H1 (cell line): Measurements from ENCODE around the gene GMEB2. TPM values are rescaled to one million over a fixed set of nuclear protein-coding genes. Genes with fewer than 3 reads are reported as not detected.

Source experiments
- CTCF ChIA-PET: fragments of 300-600 bp; sonication (Branson Sonifier 250); formaldehyde crosslinking; loops from one replicate; lab custom pipeline; 2021; ENCODE audit not compliant: partially characterized antibody; lab: Charles Lee
- POLR2A ChIA-PET: fragments of 300-600 bp; sonication (Branson Sonifier 250); formaldehyde crosslinking; loops from one replicate; lab custom pipeline; 2021; ENCODE audit warnings: inconsistent platforms; ENCODE audit not compliant: partially characterized antibody; lab: Charles Lee
- DNase-seq, 2 experiments: peaks; one replicate each; pipeline versions ENCODE4 v3.0.0 to v3.0.0-alpha.2; 2010 to 2022; ENCODE audit warnings: low spot score in 2 of 2, low read depth in 1 of 2, mixed read lengths in 1 of 2
- FAIRE-seq: peaks from 2 replicates; lab custom pipeline; 2011; peaks lifted over from hg19 to GRCh38; lab: Jason Lieb, UNC
- H2AFZ ChIP-seq: 2 replicates; pipeline ENCODE4 v1.8.1; 2012; ENCODE audit warnings: low read length, inconsistent platforms
- H2AK5ac ChIP-seq: 2 replicates; pipeline ENCODE4 v1.6.1; 2013; ENCODE audit warnings: low read depth, low read length
- H2BK120ac ChIP-seq: replicated peaks from 2 replicates; pipeline ENCODE3; 2013; ENCODE audit warnings: low read depth, low read length, inconsistent platforms
- H2BK12ac ChIP-seq: 2 replicates; pipeline ENCODE4 v1.6.1; 2013; ENCODE audit warnings: low read depth, low read length
- H2BK15ac ChIP-seq: 2 replicates; pipeline ENCODE4 v1.6.1; 2013; ENCODE audit warnings: low read length
- H2BK20ac ChIP-seq: 2 replicates; pipeline ENCODE4 v1.6.1; 2013; ENCODE audit warnings: low read length
- H2BK5ac ChIP-seq: 2 replicates; pipeline ENCODE4 v1.6.1; 2013; ENCODE audit warnings: low read depth, low read length
- H3K14ac ChIP-seq: 2 replicates; pipeline ENCODE4 v1.6.1; 2013; ENCODE audit warnings: inconsistent platforms; ENCODE audit not compliant: insufficient read length
- H3K18ac ChIP-seq: 2 replicates; pipeline ENCODE4 v1.6.1; 2013; ENCODE audit warnings: low read length; ENCODE audit errors: extremely low read depth
- H3K23ac ChIP-seq: 2 replicates; pipeline ENCODE4 v1.6.1; 2013; ENCODE audit warnings: inconsistent platforms; ENCODE audit not compliant: insufficient read length
- H3K23me2 ChIP-seq: 2 replicates; pipeline ENCODE4 v1.6.1; 2013; ENCODE audit warnings: low read depth, low read length
- H3K27ac ChIP-seq: 2 replicates; pipeline ENCODE4 v1.6.1; 2011; ENCODE audit warnings: low read depth, low read length, inconsistent platforms
- H3K27me3 ChIP-seq, 4 experiments: replicated peaks in 1 of 4; 1 replicate in 1 of 4; 2 replicates in 3 of 4; pipeline versions ENCODE4 v1.6.1 to v1.8.1; 2011 to 2013; ENCODE audit warnings: low read length in 3 of 4, mild to moderate bottlenecking in 3 of 4, inconsistent platforms in 2 of 4, mixed read lengths in 2 of 4, moderate library complexity in 1 of 4; ENCODE audit not compliant: control insufficient read depth in 3 of 4, insufficient read depth in 3 of 4; ENCODE audit errors: extremely low read depth in 1 of 4
- H3K36me3 ChIP-seq, 4 experiments: 2 replicates each; pipeline versions ENCODE4 v1.6.1 to v1.8.1; 2011 to 2013; ENCODE audit warnings: mild to moderate bottlenecking in 4 of 4, low read length in 3 of 4, moderate library complexity in 2 of 4, control low read depth in 1 of 4, inconsistent platforms in 1 of 4; ENCODE audit not compliant: insufficient read depth in 4 of 4, control insufficient read depth in 2 of 4
- H3K4ac ChIP-seq: replicated peaks from 2 replicates; pipeline ENCODE3; 2013; ENCODE audit warnings: low read length, low read depth, mixed read lengths, inconsistent platforms; ENCODE audit not compliant: insufficient read length
- H3K4me1 ChIP-seq, 4 experiments: replicated peaks in 1 of 4; 1 replicate in 1 of 4; 2 replicates in 3 of 4; pipeline versions ENCODE4 v1.6.1 to v1.8.1; 2011 to 2013; ENCODE audit warnings: low read length in 3 of 4, inconsistent platforms in 2 of 4, mixed read lengths in 1 of 4; ENCODE audit not compliant: insufficient read depth in 4 of 4, control insufficient read depth in 3 of 4
- H3K4me2 ChIP-seq, 2 experiments: 2 replicates each; pipeline versions ENCODE4 v1.6.1 to v1.8.1; 2011 to 2013; ENCODE audit warnings: low read depth in 2 of 2, low read length in 2 of 2, control low read depth in 1 of 2, inconsistent platforms in 1 of 2, mild to moderate bottlenecking in 1 of 2; ENCODE audit not compliant: insufficient read depth in 1 of 2
- H3K4me3 ChIP-seq, 4 experiments: fragments of 200-600, 300-600 bp in 1 of 4; sonication (generic), shearing (Covaris generic), sonication (Bioruptor Twin) in 1 of 4; 2 replicates each; pipeline versions ENCODE4 v1.5.1 to v1.8.1; 2011 to 2016; ENCODE audit warnings: low read length in 4 of 4, low read depth in 3 of 4, control low read depth in 2 of 4, inconsistent platforms in 2 of 4, mild to moderate bottlenecking in 2 of 4, mixed read lengths in 1 of 4, moderate library complexity in 1 of 4; ENCODE audit not compliant: insufficient read depth in 2 of 4; ENCODE audit errors: extremely low read depth in 1 of 4
- H3K56ac ChIP-seq: replicated peaks from 2 replicates; pipeline ENCODE3; 2013; ENCODE audit warnings: low read depth, mild to moderate bottlenecking, mixed read lengths, low read length, inconsistent platforms; ENCODE audit not compliant: insufficient read length
- H3K79me1 ChIP-seq: 2 replicates; pipeline ENCODE4 v1.6.1; 2013; ENCODE audit warnings: low read depth, low read length, control low read depth
- H3K79me2 ChIP-seq, 2 experiments: 2 replicates each; pipeline versions ENCODE4 v1.6.1 to v1.8.1; 2012 to 2013; ENCODE audit warnings: low read length in 2 of 2, mild to moderate bottlenecking in 2 of 2, inconsistent platforms in 1 of 2; ENCODE audit not compliant: insufficient read depth in 2 of 2, control insufficient read depth in 1 of 2
- H3K9ac ChIP-seq, 4 experiments: replicated peaks in 1 of 4; 1 replicate in 1 of 4; 2 replicates in 3 of 4; pipeline versions ENCODE4 v1.6.1 to v1.8.1; 2011 to 2013; ENCODE audit warnings: low read depth in 3 of 4, low read length in 3 of 4, control low read depth in 2 of 4, mild to moderate bottlenecking in 2 of 4, moderate library complexity in 2 of 4, inconsistent platforms in 1 of 4; ENCODE audit errors: extremely low read depth in 1 of 4
- H3K9me3 ChIP-seq, 2 experiments: 2 replicates each; pipeline versions ENCODE4 v1.6.1 to v1.8.1; 2012 to 2013; ENCODE audit warnings: mild to moderate bottlenecking in 2 of 2, moderate library complexity in 2 of 2, control low read depth in 1 of 2, inconsistent platforms in 1 of 2, low read depth in 1 of 2, low read length in 1 of 2, mixed read lengths in 1 of 2; ENCODE audit not compliant: insufficient read depth in 2 of 2
- H4K20me1 ChIP-seq, 2 experiments: replicated peaks in 1 of 2; 2 replicates each; pipeline versions ENCODE3 to v1.8.1; 2011 to 2013; ENCODE audit warnings: inconsistent platforms in 2 of 2, low read length in 2 of 2, mild to moderate bottlenecking in 1 of 2; ENCODE audit not compliant: insufficient read depth in 2 of 2, control insufficient read depth in 1 of 2
- H4K5ac ChIP-seq: 2 replicates; pipeline ENCODE4 v1.6.1; 2013; ENCODE audit warnings: low read length, low read depth, mixed read lengths, inconsistent platforms; ENCODE audit not compliant: insufficient read length
- H4K8ac ChIP-seq: 2 replicates; pipeline ENCODE4 v1.8.0; 2013; ENCODE audit warnings: mild to moderate bottlenecking, moderate library complexity, low read length, inconsistent platforms; ENCODE audit not compliant: insufficient read depth; ENCODE audit errors: extremely low read depth
- H4K91ac ChIP-seq: replicated peaks from 2 replicates; pipeline ENCODE3; 2013; ENCODE audit warnings: low read length, mixed read lengths, inconsistent platforms; ENCODE audit not compliant: insufficient read length
- BRCA1 ChIP-seq: IDR thresholded peaks from 2 replicates; pipeline ENCODE4 v1.6.1; 2012; ENCODE audit warnings: low read depth, low read length, improper control_type of control experiment
- CEBPB ChIP-seq: IDR thresholded peaks from 2 replicates; pipeline ENCODE4 v1.6.1; 2012; ENCODE audit warnings: low read depth, low read length
- NANOG ChIP-seq: IDR thresholded peaks from 2 replicates; pipeline ENCODE4 v1.6.1; 2011; ENCODE audit warnings: low read length, low read depth, mild to moderate bottlenecking, inconsistent platforms; ENCODE audit not compliant: insufficient read depth, poor library complexity, severe bottlenecking
- WGBS, 2 experiments: shearing (Covaris generic) in 1 of 2; methylation state at CpG; one replicate each; pipeline versions ENCODE4 v1.1.6 to v1.1.7; 2013 to 2015; ENCODE audit warnings: low lambda C conversion rate in 2 of 2, mixed read lengths in 2 of 2, inconsistent platforms in 1 of 2, low coverage in 1 of 2, missing lambda C conversion rate in 1 of 2; ENCODE audit not compliant: insufficient replicate concordance in 2 of 2, insufficient coverage in 1 of 2, insufficient read length in 1 of 2; ENCODE audit errors: extremely low coverage in 1 of 2, missing lambda C conversion rate in 1 of 2; 5-methylcytosine and 5-hydroxymethylcytosine counted together
- polyA plus RNA-seq, 7 experiments: library from polyadenylated mRNA; depleted of rRNA in 3 of 7; stranded (reverse) in 5 of 7; unstranded in 2 of 7; fragments of >200 nt in 5 of 7; fragments of 200-250 nt in 2 of 7; gene quantifications; 1 replicate in 5 of 7; 2 replicates in 1 of 7; 4 replicates in 1 of 7; pipeline versions ENCODE4 v1.2.1 to v1.2.3, GENCODE V29; 2011 to 2013; ENCODE audit warnings: missing spikeins in 2 of 7, mixed read lengths in 2 of 7
- total RNA-seq: library from RNA; stranded (reverse); fragmentation: NEBNext Ultra II Directional; extraction: Animal tissue kit (Norgen Biotek cat#: 25700); gene quantifications from 2 replicates; pipeline ENCODE4 v1.2.1, GENCODE V29; 2021

The GMEB2 gene
- total and polyA plus RNA-seq, 2 of the 8 experiments (the other 6 are each of a cell fraction or from before 2014, with no cell fraction given) = 12.9 to 14.2 TPM

DNA sequence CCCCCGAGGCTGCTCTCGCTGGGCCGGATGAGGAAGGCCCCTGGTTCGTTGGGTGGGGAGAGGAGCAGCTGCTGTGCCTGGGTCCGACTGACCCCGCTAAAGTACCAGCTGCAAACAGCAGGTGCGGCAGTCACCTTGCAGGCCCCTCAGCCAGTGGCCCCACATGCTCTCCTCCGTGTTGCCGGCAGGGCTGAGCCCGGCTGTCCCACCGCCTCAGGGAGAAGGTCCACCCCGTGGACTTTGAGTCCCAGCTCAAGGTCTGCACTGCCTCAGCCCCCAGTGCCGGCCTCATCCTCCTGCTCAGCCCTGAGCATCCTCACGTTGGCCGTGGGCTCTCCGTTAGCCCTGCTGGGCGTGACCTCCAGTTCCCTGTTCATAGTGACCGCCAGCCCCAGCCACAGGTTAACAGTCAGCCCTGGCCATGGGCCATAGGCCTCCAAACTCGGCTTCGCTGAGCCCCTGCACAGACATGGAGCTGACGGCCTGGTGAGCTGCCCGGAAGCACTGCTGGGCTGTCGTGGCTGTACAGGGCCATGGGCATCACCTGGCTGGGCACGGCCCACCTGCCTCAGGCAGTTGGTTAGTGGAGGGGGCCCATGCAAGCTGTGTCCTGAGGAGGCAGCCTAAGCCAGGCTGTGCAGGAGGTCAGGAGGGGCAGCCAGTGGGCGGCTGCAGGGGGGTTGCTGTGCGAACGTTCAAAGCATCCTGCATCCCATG, 82.5 kb downstream of the GMEB2 start:
- no peaks in the 10 kb centered on the region for H3K79me2 ChIP-seq
- no peak overlapping the region for H3K56ac ChIP-seq
- H3K14ac ChIP-seq = no peak overlapping the region
- no peak overlapping the region for H3K18ac ChIP-seq
- no peak overlapping the region for H2AK5ac ChIP-seq
- H4K91ac ChIP-seq = no peak overlapping the region
- H3K23me2 ChIP-seq = no peaks in the 10 kb centered on the region
- no peak overlapping the region for H4K5ac ChIP-seq
- CTCF ChIA-PET = interaction anchor here (0.9 to 1.3 kb wide), 7 partner anchors 8 to 433 kb away, joined by 3 to 4 read pairs (median 3); partner anchors contain the start of gene RTEL1
- no peak overlapping the region; the same call in 1 of the 2 replicates for H4K8ac ChIP-seq
- no peaks in the 10 kb centered on the region for H3K27me3 ChIP-seq
- no peak overlapping the region for H2BK120ac ChIP-seq
- DNase-seq (no peak), FAIRE-seq (no peak)
- H2BK5ac ChIP-seq = no peak overlapping the region
- H2BK15ac ChIP-seq = no peak overlapping the region
- H3K27ac ChIP-seq = no peak overlapping the region
- H3K9ac ChIP-seq = no peak overlapping the region
- no peak overlapping the region for H2BK12ac ChIP-seq
- peaks cover 0 to 18% (median 7%) of the 10 kb centered on the region in 4 experiments; a peak in 6 of 7 replicates for H3K4me1 ChIP-seq
- no peak overlapping the region for H3K4me2 ChIP-seq
- no peak overlapping the region for H3K4ac ChIP-seq
- H3K79me1 ChIP-seq = no peaks in the 10 kb centered on the region
- H2AFZ ChIP-seq = no peak overlapping the region
- H3K4me3 ChIP-seq = no peak overlapping the region
- POLR2A ChIA-PET = interaction anchor here (1.5 kb wide), 1 partner anchor 23 kb away, joined by 5 read pairs; no protein-coding TSS in a partner anchor
- H4K20me1 ChIP-seq = no peaks in the 10 kb centered on the region
- WGBS, 2 experiments = 89% methylated on average over 26 of the region's 27 CpGs; no CpG with 5 or more reads in 1 of the 2 experiments
- H3K9me3 ChIP-seq = no peaks in the 10 kb centered on the region
- no peak overlapping the region for H3K23ac ChIP-seq
- no peaks in the 10 kb centered on the region for H3K36me3 ChIP-seq
- H2BK20ac ChIP-seq = no peak overlapping the region
- TF ChIP-seq NANOG (no peak), BRCA1 (no peak), CEBPB (no peak)
